ENCODE measurements around the gene C16orf78.

C16orf78 gene

GRCh38 chr16:49434733-49435132 is 61.1 kb downstream of the C16orf78 start:
- no peaks in the 10 kb centered on the region for H3K9me3 Mint-ChIP-seq
- H3K27me3 Mint-ChIP-seq, result peaks cover 28 to 56% of the 10 kb centered on the region in 2 donors
- no peak for ATAC-seq (replicated peaks)
- DNase-seq, result no peak
- H3K4me3 Mint-ChIP-seq, result no peak overlapping the region
- no peaks in the 10 kb centered on the region for H3K4me1 Mint-ChIP-seq (ENCODE audit: low read depth in 2 of 2)
- peaks cover 5% of the 10 kb centered on the region for H3K36me3 Mint-ChIP-seq (ENCODE audit: insufficient read depth)
- peak overlapping the region in 1 of 2 donors; percentile 3 for H3K27ac Mint-ChIP-seq

- H3K9me3 Mint-ChIP-seq, result no peaks in the 10 kb centered on the region
- H3K27me3 Mint-ChIP-seq, result peaks cover 28 to 52% of the 10 kb centered on the region in 2 donors
- peaks cover 1 to 3% of the 10 kb centered on the region in 2 donors for H3K4me1 Mint-ChIP-seq (ENCODE audit: low read depth in 2 of 2)
- ATAC-seq (replicated peaks) (no peak), DNase-seq (no peak)
- no peak overlapping the region for H3K27ac Mint-ChIP-seq
- H3K36me3 Mint-ChIP-seq (ENCODE audit: insufficient read depth), result peaks cover 5% of the 10 kb centered on the region
- H3K4me3 Mint-ChIP-seq, result no peak overlapping the region
Measured at GRCh38 chr16:49436181-49436580, 62.6 kb downstream of the C16orf78 start.

DNA sequence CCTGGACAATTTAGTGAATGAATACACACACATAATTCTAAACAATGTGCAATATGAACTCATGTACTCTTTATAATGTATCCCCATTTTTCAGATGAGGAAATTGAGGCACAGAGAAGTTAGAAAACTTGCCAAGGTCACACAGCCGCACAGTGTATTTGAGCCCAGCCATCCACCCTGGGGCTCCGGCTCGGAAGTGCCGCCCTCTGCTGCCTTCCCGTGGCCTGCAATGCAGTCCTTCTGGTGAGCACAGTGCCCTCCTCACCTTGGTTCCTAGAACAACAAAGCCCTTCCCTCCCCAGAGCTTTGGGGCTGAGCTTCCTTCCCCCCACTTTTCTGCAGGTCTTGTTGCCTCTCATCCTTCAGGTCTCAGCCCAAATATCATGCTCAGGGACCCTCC is 63.7 kb downstream of the C16orf78 start:
- Mint-ChIP-seq H3K27ac (no peak overlapping the region), H3K4me1 (ENCODE audit: low read depth in 2 of 2) (peaks cover 10% of the 10 kb centered on the region in 2 donors), H3K9me3 (no peaks in the 10 kb centered on the region), H3K36me3 (ENCODE audit: insufficient read depth) (peaks cover 5% of the 10 kb centered on the region), H3K27me3 (peaks cover 24 to 44% of the 10 kb centered on the region in 2 donors), H3K4me3 (no peak overlapping the region)
- DNase-seq (no peak), ATAC-seq (replicated peaks) (no peak)

DNA sequence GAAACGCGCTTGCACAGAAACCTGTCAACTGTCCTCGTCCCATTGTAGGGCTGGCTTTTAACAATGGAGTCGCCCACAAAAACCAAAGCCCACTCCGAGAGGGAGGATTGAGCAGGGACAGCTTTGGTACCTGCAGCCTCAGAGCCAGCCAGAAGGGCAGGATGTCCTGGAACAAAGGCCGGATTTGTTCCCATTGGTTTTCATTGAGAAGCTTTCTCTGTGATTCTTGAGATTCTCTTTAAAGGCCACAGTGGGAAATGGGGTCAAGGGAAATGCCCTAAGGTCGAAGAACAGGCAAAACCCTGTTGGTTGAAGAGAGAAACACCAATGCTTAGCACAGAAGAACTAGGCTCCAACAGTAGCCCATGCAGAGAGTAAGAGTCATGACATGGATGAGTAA is 65.4 kb downstream of the C16orf78 start:
- peaks cover 9 to 29% of the 10 kb centered on the region in 2 donors for H3K27me3 Mint-ChIP-seq
- ATAC-seq (replicated peaks), result no peak

GRCh38 chr16:49439676-49440075 is 66.1 kb downstream of the C16orf78 start:
- Mint-ChIP-seq H3K4me3 (no peak overlapping the region), H3K9me3 (no peaks in the 10 kb centered on the region), H3K27me3 (peaks cover 9 to 24% of the 10 kb centered on the region in 2 donors), H3K4me1 (ENCODE audit: low read depth in 2 of 2) (peaks cover 17 to 20% of the 10 kb centered on the region in 2 donors), H3K27ac (no peak overlapping the region), H3K36me3 (ENCODE audit: insufficient read depth) (peaks cover 5% of the 10 kb centered on the region)
- DNase-seq (no peak), ATAC-seq (replicated peaks) (no peak)

More for the DNA sequence above, 65.4 kb downstream of the C16orf78 start:
- peaks cover 17 to 20% of the 10 kb centered on the region in 2 donors for H3K4me1 Mint-ChIP-seq (ENCODE audit: low read depth in 2 of 2)
- no peak for DNase-seq
- H3K36me3 Mint-ChIP-seq (ENCODE audit: insufficient read depth), result peaks cover 5% of the 10 kb centered on the region
- H3K27ac Mint-ChIP-seq, result no peak overlapping the region
- H3K4me3 Mint-ChIP-seq, result no peak overlapping the region
- no peaks in the 10 kb centered on the region for H3K9me3 Mint-ChIP-seq

GRCh38 chr16:49440156-49441065 is 66.8 kb downstream of the C16orf78 start:
- peaks cover 17 to 20% of the 10 kb centered on the region in 2 donors for H3K4me1 Mint-ChIP-seq (ENCODE audit: low read depth in 2 of 2)
- ATAC-seq (replicated peaks), result no peak

DNA sequence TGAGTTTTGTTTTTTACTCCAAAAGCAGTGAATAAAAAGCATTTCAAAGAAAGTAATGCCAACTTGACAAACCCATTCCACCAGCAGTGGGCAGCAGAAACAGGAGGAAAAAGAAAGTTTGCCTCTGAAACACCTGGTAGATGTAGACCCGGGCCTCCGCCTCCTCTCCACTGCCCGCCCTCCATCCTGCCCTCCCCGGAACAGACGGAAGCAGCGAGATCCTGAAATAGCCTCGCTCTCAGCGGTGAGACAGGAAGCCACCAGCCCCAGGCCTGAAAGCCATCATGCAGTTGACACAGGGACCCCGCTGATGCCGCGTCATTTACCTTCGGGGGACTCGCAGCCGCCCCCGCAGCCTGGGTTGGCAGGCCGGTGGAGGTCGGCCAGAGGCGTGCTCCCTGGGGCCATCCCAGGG is 67.8 kb downstream of the C16orf78 start:
- peak overlapping the region; percentile 85 to 88 for H3K27ac Mint-ChIP-seq

More at GRCh38 chr16:49440156-49441065, 66.8 kb downstream of the C16orf78 start:
- peaks cover 9 to 17% of the 10 kb centered on the region in 2 donors for H3K27me3 Mint-ChIP-seq
- peaks cover 5% of the 10 kb centered on the region for H3K36me3 Mint-ChIP-seq (ENCODE audit: insufficient read depth)
- no peak for DNase-seq
- no peak overlapping the region for H3K4me3 Mint-ChIP-seq
- H3K9me3 Mint-ChIP-seq, result no peaks in the 10 kb centered on the region
- H3K27ac Mint-ChIP-seq, result peak overlapping the region in 1 of 2 donors; percentile 88

GRCh38 chr16:49442805-49443204 is 69.2 kb downstream of the C16orf78 start:
- H3K36me3 Mint-ChIP-seq (ENCODE audit: insufficient read depth), result peaks cover 5% of the 10 kb centered on the region
- H3K27ac Mint-ChIP-seq, result peak overlapping the region; percentile 85 to 88
- H3K4me3 Mint-ChIP-seq, result peak overlapping the region in 1 of 2 donors; percentile 64
- ATAC-seq (replicated peaks) (no peak), DNase-seq (no peak)
- peaks cover 17 to 20% of the 10 kb centered on the region in 2 donors for H3K4me1 Mint-ChIP-seq (ENCODE audit: low read depth in 2 of 2)
- H3K27me3 Mint-ChIP-seq, result no peaks in the 10 kb centered on the region
- H3K9me3 Mint-ChIP-seq, result no peaks in the 10 kb centered on the region

More for the DNA sequence above, 67.8 kb downstream of the C16orf78 start:
- ATAC-seq (replicated peaks) (peak; percentile 97), DNase-seq (peak; percentile 45 to 57 (median 50))
- peaks cover 5% of the 10 kb centered on the region for H3K36me3 Mint-ChIP-seq (ENCODE audit: insufficient read depth)
- no peaks in the 10 kb centered on the region for H3K9me3 Mint-ChIP-seq
- H3K27me3 Mint-ChIP-seq, result peaks cover 6 to 7% of the 10 kb centered on the region in 2 donors
- peak overlapping the region; percentile 61 to 65 for H3K4me3 Mint-ChIP-seq
- H3K4me1 Mint-ChIP-seq (ENCODE audit: low read depth in 2 of 2), result peaks cover 17 to 20% of the 10 kb centered on the region in 2 donors

GRCh38 chr16:49443576-49443975 is 70.0 kb downstream of the C16orf78 start:
- DNase-seq (no peak), ATAC-seq (replicated peaks) (no peak)
- no peak overlapping the region for H3K4me3 Mint-ChIP-seq
- H3K27me3 Mint-ChIP-seq, result no peaks in the 10 kb centered on the region
- no peaks in the 10 kb centered on the region for H3K9me3 Mint-ChIP-seq
- no peaks in the 10 kb centered on the region for H3K36me3 Mint-ChIP-seq (ENCODE audit: insufficient read depth)
- peaks cover 17 to 20% of the 10 kb centered on the region in 2 donors for H3K4me1 Mint-ChIP-seq (ENCODE audit: low read depth in 2 of 2)
- peak overlapping the region in 1 of 2 donors; percentile 85 for H3K27ac Mint-ChIP-seq

- H3K4me3 Mint-ChIP-seq, result no peak overlapping the region
- H3K36me3 Mint-ChIP-seq (ENCODE audit: insufficient read depth), result no peaks in the 10 kb centered on the region
- H3K27ac Mint-ChIP-seq, result no peak overlapping the region
- no peaks in the 10 kb centered on the region for H3K9me3 Mint-ChIP-seq
- DNase-seq (no peak), ATAC-seq (replicated peaks) (no peak)
- H3K4me1 Mint-ChIP-seq (ENCODE audit: low read depth in 2 of 2), result peaks cover 10 to 14% of the 10 kb centered on the region in 2 donors
- peaks cover 0 to 11% of the 10 kb centered on the region in 2 donors for H3K27me3 Mint-ChIP-seq
Measured at GRCh38 chr16:49446805-49447204, 73.2 kb downstream of the C16orf78 start.

Measured in effector memory CD8-positive, alpha-beta T cell (primary cell).